GM23338 (cell line): ENCODE results near the gene VMAC. TPM values are rescaled to one million over a fixed set of nuclear protein-coding genes. Genes with fewer than 3 reads are reported as not detected.

Source experiments
- CREB1 ChIP-seq: fragments of 250-450 bp; sonication (Bioruptor Pico); IDR thresholded peaks from 2 replicates; pipeline ENCODE4 v1.5.0; 2020; ENCODE audit warnings: low read depth, mild to moderate bottlenecking, moderate library complexity
- ETS1 ChIP-seq: IDR thresholded peaks from 2 replicates; pipeline ENCODE4 v1.6.1; 2016; ENCODE audit warnings: antibody characterized with exemption
- EZH2 ChIP-seq: fragments of 200-600 bp; sonication (generic); IDR thresholded peaks from one replicate; pipeline ENCODE4 v1.8.0; 2017; ENCODE audit warnings: antibody characterized with exemption, mild to moderate bottlenecking, low read depth; ENCODE audit not compliant: unreplicated experiment
- EZH2phosphoT487 ChIP-seq: fragments of 200-600 bp; sonication (generic); IDR thresholded peaks from one replicate; pipeline ENCODE4 v1.8.1; 2018; ENCODE audit warnings: antibody characterized with exemption; ENCODE audit not compliant: unreplicated experiment
- NANOG ChIP-seq: IDR thresholded peaks from 2 replicates; pipeline ENCODE4 v1.6.1; 2016; ENCODE audit warnings: antibody characterized with exemption, borderline replicate concordance
- POLR2AphosphoS5 ChIP-seq: IDR thresholded peaks from 2 replicates; pipeline ENCODE4 v1.6.1; 2016; ENCODE audit warnings: antibody characterized with exemption, low read depth
- REST ChIP-seq: IDR thresholded peaks from one replicate; pipeline ENCODE4 v1.6.1; 2018; ENCODE audit warnings: antibody characterized with exemption; ENCODE audit not compliant: unreplicated experiment
- STAT1 ChIP-seq: IDR thresholded peaks from one replicate; pipeline ENCODE4 v1.6.1; 2016; ENCODE audit warnings: antibody characterized with exemption; ENCODE audit not compliant: unreplicated experiment
- ZNF462 ChIP-seq: fragments of 250-450 bp; sonication (Bioruptor Pico); IDR thresholded peaks from 2 replicates; pipeline ENCODE4 v1.5.0; 2020; ENCODE audit warnings: mild to moderate bottlenecking, moderate library complexity
- polyA plus RNA-seq: library from polyadenylated mRNA; unstranded; fragments of >200 nt; fragmentation: Nextera tagmentation; extraction: Ambion mirVana; gene quantifications from 2 replicates; pipeline ENCODE4 v1.2.1, GENCODE V29; 2016
- total RNA-seq: library from RNA; depleted of rRNA; stranded (reverse); fragments of >200 nt; shearing (Covaris generic); gene quantifications from 2 replicates; pipeline ENCODE4 v1.2.3, GENCODE V29; 2014
- TF ChIP-seq, protein P1 (sequence below), 2 experiments: fragments of 200-600 bp in 1 of 2; sonication (generic) in 1 of 2; conservative IDR thresholded peaks; 2 replicates each; pipeline versions ENCODE4 v1.5.1 to v1.6.1; 2016 to 2017; ENCODE audit warnings: antibody characterized with exemption in 2 of 2, low read depth in 2 of 2, mild to moderate bottlenecking in 2 of 2, moderate library complexity in 1 of 2

The VMAC gene
- total and polyA plus RNA-seq, 2 experiments from 2014 or later: 0.79 to 3.7 TPM

DNA sequence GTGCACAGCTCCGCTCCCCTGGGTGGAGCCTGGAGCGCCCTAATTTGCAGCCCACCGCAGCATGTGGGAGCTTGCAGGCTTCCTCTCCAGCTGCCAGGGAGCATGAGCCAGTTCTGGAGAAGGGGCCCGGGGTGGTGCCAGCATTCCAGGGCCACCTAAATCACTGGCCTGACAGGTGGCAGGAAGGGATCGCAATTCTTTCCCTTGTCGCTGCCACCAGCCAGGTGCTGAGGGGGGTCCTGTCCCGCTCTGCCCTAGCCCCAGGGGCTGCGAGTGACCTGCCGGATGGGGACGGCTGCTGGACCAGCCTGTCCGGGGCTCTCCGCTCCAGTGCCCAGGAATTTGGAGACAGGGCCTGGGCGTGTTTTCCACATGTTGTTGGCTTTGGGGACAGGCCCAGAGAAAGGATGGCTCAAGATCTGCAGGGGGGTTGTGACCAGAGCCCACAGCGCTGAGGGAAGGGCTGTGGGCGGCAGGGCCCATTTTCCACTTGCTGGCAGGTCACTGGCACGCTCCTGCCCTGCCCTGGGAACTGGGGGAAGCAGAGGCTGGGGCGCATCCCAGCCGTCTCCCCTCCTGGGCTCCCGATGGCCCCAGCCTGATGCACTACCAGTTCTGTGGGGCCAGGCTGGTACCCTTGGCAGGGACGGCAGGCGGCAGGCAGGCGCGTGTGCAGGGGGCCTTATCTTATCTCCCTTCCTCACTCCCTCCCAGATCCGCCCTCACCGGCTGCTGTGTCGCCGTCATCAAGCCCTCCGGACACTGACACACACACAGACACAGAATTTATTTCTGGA, 10.6 kb upstream of the VMAC start (continued):
- TF ChIP-seq ZNF462 (CRISPR knock-in tag) (no peak), CREB1 (CRISPR knock-in tag) (no peak), NANOG (no peak), EZH2 (no peak), REST (no peak), ETS1 (no peak), EZH2phosphoT487 (no peak), POLR2AphosphoS5 (no peak; the same call in 1 of the 2 replicates), STAT1 (no peak)
- TF ChIP-seq, protein P1, sequence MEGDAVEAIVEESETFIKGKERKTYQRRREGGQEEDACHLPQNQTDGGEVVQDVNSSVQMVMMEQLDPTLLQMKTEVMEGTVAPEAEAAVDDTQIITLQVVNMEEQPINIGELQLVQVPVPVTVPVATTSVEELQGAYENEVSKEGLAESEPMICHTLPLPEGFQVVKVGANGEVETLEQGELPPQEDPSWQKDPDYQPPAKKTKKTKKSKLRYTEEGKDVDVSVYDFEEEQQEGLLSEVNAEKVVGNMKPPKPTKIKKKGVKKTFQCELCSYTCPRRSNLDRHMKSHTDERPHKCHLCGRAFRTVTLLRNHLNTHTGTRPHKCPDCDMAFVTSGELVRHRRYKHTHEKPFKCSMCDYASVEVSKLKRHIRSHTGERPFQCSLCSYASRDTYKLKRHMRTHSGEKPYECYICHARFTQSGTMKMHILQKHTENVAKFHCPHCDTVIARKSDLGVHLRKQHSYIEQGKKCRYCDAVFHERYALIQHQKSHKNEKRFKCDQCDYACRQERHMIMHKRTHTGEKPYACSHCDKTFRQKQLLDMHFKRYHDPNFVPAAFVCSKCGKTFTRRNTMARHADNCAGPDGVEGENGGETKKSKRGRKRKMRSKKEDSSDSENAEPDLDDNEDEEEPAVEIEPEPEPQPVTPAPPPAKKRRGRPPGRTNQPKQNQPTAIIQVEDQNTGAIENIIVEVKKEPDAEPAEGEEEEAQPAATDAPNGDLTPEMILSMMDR (conservative IDR thresholded peaks at IDR 0.05; ENCODE audit: low read depth in 2 of 2): no peak
